ENCODE results near the gene C5orf22. TPM values are rescaled to one million over a fixed set of nuclear protein-coding genes. Genes with fewer than 3 reads are reported as not detected.
"Not testable (repeated sequence)": the region's sequence is repeated elsewhere in the genome, so short reads cannot be mapped to it uniquely, and the experiment has no call there.

C5orf22 gene
- total RNA-seq, 1 donor from 2014 or later, result 17.2 TPM

DNA sequence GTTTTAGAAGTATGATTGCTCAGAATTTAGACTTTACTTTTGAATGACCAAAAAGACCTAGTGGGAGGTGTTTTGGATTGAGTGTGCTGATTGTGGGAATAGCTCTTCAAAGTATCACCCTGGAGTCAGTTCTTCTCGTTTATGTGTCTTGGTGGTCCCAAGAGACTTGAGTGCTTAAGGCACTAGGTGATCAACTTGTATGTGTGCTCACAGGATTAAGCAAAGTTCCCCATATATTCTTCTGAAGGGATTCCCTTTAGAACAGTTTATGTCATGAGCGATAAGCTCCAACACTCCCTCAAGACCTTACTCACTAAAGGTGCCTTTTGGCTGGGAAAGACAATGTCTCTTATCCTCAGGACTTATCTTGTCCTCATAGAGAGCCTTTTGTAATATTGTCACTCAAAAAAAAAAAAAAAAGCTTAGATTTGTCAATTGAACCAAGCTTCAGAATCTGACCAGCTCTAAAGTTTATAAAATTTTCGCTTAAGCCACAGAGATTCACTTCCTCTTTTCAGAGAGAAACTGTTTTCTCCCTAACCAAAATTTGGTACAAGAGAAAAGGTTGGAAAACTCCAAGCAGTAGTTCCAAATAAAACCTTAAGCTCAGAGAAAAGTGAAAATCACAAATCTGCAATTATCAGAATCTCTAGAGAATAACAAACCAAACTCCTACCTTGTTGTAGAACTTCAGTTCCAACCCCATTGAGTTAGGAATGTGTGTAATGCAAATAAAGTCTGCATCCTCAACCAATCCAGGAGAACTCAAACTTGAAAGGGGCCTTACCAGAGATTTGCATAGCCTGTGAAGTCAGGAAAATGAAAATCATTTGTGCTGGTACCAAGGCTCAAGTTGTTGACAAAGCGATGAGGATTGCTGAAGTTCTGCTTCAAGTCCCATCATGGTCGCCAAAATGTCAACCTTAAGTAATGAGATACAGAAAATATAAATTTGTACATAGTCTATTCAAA is 66.8 kb downstream of the C5orf22 start:
- Mint-ChIP-seq H3K27ac (ENCODE audit: unreplicated experiment) (no peak overlapping the region), H3K27me3 (ENCODE audit: low read depth) (peaks cover 21% of the 10 kb centered on the region), H3K4me3 (ENCODE audit: unreplicated experiment) (no peak overlapping the region), H3K4me1 (ENCODE audit: low read depth) (no peaks in the 10 kb centered on the region), H3K36me3 (ENCODE audit: low read depth) (no peaks in the 10 kb centered on the region), H3K9me3 (ENCODE audit: low read depth) (no peaks in the 10 kb centered on the region)
- DNase-seq (ENCODE audit: low spot score), result no peak
- TF ChIP-seq, protein P1, sequence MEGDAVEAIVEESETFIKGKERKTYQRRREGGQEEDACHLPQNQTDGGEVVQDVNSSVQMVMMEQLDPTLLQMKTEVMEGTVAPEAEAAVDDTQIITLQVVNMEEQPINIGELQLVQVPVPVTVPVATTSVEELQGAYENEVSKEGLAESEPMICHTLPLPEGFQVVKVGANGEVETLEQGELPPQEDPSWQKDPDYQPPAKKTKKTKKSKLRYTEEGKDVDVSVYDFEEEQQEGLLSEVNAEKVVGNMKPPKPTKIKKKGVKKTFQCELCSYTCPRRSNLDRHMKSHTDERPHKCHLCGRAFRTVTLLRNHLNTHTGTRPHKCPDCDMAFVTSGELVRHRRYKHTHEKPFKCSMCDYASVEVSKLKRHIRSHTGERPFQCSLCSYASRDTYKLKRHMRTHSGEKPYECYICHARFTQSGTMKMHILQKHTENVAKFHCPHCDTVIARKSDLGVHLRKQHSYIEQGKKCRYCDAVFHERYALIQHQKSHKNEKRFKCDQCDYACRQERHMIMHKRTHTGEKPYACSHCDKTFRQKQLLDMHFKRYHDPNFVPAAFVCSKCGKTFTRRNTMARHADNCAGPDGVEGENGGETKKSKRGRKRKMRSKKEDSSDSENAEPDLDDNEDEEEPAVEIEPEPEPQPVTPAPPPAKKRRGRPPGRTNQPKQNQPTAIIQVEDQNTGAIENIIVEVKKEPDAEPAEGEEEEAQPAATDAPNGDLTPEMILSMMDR (IDR thresholded peaks at IDR 0.05), result no peak

DNA sequence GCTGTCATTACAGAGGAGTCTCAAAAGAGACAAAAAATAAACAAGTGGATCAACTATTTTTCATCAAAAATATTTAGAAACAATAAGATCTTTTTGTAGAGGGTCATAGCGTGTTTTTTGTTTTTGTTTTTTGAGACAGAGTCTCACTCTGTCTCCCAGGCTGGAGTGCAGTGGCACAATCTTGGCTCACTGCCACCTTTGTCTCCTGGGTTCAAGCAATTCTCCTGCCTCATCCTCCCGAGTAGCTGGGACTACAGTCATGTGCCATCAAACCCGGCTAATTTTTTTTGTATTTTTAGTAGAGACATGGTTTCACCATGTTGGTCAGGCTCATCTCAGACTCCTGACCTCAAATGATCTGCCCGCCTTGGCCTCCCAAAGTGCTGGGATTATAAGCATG is 70.2 kb downstream of the C5orf22 start:
- not testable (repeated sequence) for H3K9me3 Mint-ChIP-seq (ENCODE audit: low read depth); H3K27ac Mint-ChIP-seq (ENCODE audit: unreplicated experiment); H3K36me3 Mint-ChIP-seq (ENCODE audit: low read depth); DNase-seq (ENCODE audit: low spot score); H3K4me1 Mint-ChIP-seq (ENCODE audit: low read depth); H3K4me3 Mint-ChIP-seq (ENCODE audit: unreplicated experiment)
- H3K27me3 Mint-ChIP-seq (ENCODE audit: low read depth), result peaks cover 22% of the 10 kb centered on the region

DNA sequence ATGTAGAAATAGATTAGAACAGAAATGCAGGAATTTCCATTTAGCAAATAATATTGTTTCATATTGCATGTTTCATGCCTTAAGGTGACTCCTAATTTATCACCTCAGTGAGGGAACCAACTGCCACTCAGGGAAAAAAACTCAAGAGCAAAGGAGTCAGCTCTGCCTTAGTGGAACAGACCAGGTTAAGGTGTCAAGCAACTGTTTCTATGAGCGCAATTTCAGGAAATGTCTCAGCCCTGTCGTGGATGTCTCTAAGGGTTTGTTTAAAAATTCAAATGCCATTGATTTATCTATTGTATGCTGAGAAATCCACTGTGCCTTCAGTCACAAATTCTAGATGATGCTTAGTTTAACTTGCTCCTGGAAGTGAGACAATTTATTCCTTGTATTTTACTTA is 72.1 kb downstream of the C5orf22 start:
- Mint-ChIP-seq H3K4me1 (ENCODE audit: low read depth) (no peaks in the 10 kb centered on the region), H3K27ac (ENCODE audit: unreplicated experiment) (no peak overlapping the region), H3K4me3 (ENCODE audit: unreplicated experiment) (no peak overlapping the region), H3K36me3 (ENCODE audit: low read depth) (no peaks in the 10 kb centered on the region), H3K27me3 (ENCODE audit: low read depth) (peaks cover 19% of the 10 kb centered on the region), H3K9me3 (ENCODE audit: low read depth) (no peaks in the 10 kb centered on the region)
- no peak for DNase-seq (ENCODE audit: low spot score)
- TF ChIP-seq, protein P1 (IDR thresholded peaks at IDR 0.05), result no peak

DNA sequence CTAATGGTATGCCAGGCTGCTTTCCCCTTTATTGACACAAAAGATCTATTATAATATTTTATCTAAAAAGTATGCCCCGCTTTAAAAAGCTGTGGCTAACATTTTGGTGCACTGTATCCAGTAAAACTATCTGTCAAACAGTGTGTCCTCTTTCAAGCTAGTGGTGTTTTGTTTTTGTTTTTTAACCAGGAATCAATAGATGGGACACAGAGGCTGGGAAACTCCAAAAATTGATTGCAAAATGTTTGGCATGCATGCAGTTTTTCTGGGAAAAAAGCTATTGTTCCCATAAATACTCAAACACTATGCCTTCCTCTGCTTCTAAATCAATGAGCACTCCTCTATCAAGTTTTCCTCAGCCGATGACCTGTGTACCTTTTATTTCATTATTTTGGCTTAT is 72.5 kb downstream of the C5orf22 start:
- TF ChIP-seq, protein P1 (IDR thresholded peaks at IDR 0.05), result no peak
- Mint-ChIP-seq H3K27me3 (ENCODE audit: low read depth) (peaks cover 17% of the 10 kb centered on the region), H3K4me1 (ENCODE audit: low read depth) (no peaks in the 10 kb centered on the region), H3K9me3 (ENCODE audit: low read depth) (no peaks in the 10 kb centered on the region), H3K27ac (ENCODE audit: unreplicated experiment) (no peak overlapping the region), H3K4me3 (ENCODE audit: unreplicated experiment) (no peak overlapping the region), H3K36me3 (ENCODE audit: low read depth) (no peaks in the 10 kb centered on the region)
- DNase-seq (ENCODE audit: low spot score), result no peak

Other genes starting within 250 kb of the C5orf22 start
- 59.3 to 82.6 TPM (median 60.6 TPM) in 3 replicates for gene DROSHA, start 208 bp upstream of the C5orf22 start, total RNA-seq
- gene PDZD2, start 106.8 kb downstream of the C5orf22 start, total RNA-seq, result 30.9 to 34.0 TPM (median 32.1 TPM) in 3 replicates